DOHH2 (cell line): Measurements from ENCODE around the gene SYNE3.

ENCODE experiments used
- H3F3A ChIP-seq: fragments of 200-600 bp; sonication (generic), shearing (Covaris generic); 2 replicates; pipeline ENCODE4 v1.6.0; 2016; ENCODE audit warnings: antibody characterized with exemption, mild to moderate bottlenecking; ENCODE audit not compliant: control insufficient read depth, insufficient read depth
- H3K27ac ChIP-seq: fragments of 200-600 bp; sonication (generic); 2 replicates; pipeline ENCODE4 v1.5.1; 2014; ENCODE audit warnings: low read depth, mild to moderate bottlenecking, low read length, moderate library complexity
- H3K27me3 ChIP-seq: fragments of 200-600 bp; sonication (generic); 2 replicates; pipeline ENCODE4 v1.6.1; 2014; ENCODE audit warnings: mild to moderate bottlenecking, low read length, mixed read lengths; ENCODE audit not compliant: control insufficient read depth
- H3K36me3 ChIP-seq: fragments of 200-600 bp; sonication (generic); 2 replicates; pipeline ENCODE4 v1.6.1; 2014; ENCODE audit warnings: mild to moderate bottlenecking, low read length, moderate library complexity, mixed read lengths; ENCODE audit not compliant: control insufficient read depth
- H3K4me1 ChIP-seq: fragments of 200-600 bp; sonication (generic); 2 replicates; pipeline ENCODE4 v1.6.1; 2014; ENCODE audit warnings: mild to moderate bottlenecking, low read length, mixed read lengths; ENCODE audit not compliant: control insufficient read depth
- H3K4me2 ChIP-seq: fragments of 200-600 bp; sonication (generic); 2 replicates; pipeline ENCODE4 v1.6.0; 2014; ENCODE audit warnings: mild to moderate bottlenecking, low read length, moderate library complexity
- H3K4me3 ChIP-seq: fragments of 200-600 bp; sonication (generic); 2 replicates; pipeline ENCODE4 v1.5.1; 2014; ENCODE audit warnings: mild to moderate bottlenecking, low read length, mixed read lengths
- H3K79me2 ChIP-seq: fragments of 200-600 bp; sonication (generic); 2 replicates; pipeline ENCODE4 v1.6.1; 2014; ENCODE audit warnings: mild to moderate bottlenecking, low read length, mixed read lengths; ENCODE audit not compliant: control insufficient read depth
- H3K9me2 ChIP-seq: fragments of 200-600 bp; sonication (generic); replicated peaks from 2 replicates; pipeline ENCODE4 v1.6.1; 2014; ENCODE audit warnings: mild to moderate bottlenecking, low read length, mixed read lengths; ENCODE audit not compliant: control insufficient read depth
- H3K9me3 ChIP-seq: fragments of 200-600 bp; sonication (generic); 2 replicates; pipeline ENCODE4 v1.6.1; 2014; ENCODE audit warnings: antibody characterized with exemption, low read length, mixed read lengths; ENCODE audit not compliant: control insufficient read depth, insufficient read depth
- H4K20me1 ChIP-seq: fragments of 200-600 bp; sonication (generic); 2 replicates; pipeline ENCODE4 v1.6.0; 2014; ENCODE audit warnings: low read depth, mild to moderate bottlenecking, antibody characterized with exemption, low read length, moderate library complexity; ENCODE audit not compliant: control insufficient read depth, insufficient read depth
- EZH2phosphoT487 ChIP-seq: fragments of 200-600 bp; sonication (generic); IDR thresholded peaks from 2 replicates; pipeline ENCODE4 v1.6.1; 2017; ENCODE audit warnings: borderline replicate concordance, mild to moderate bottlenecking, antibody characterized with exemption, low read length, moderate library complexity, mixed read lengths
- TF ChIP-seq, protein P1 (sequence below): fragments of 200-600 bp; sonication (generic); IDR thresholded peaks from one replicate; pipeline ENCODE4 v1.5.1; 2014; ENCODE audit warnings: antibody characterized with exemption, mild to moderate bottlenecking, low read depth, low read length; ENCODE audit not compliant: poor library complexity, severe bottlenecking

Gene SYNE3

DNA sequence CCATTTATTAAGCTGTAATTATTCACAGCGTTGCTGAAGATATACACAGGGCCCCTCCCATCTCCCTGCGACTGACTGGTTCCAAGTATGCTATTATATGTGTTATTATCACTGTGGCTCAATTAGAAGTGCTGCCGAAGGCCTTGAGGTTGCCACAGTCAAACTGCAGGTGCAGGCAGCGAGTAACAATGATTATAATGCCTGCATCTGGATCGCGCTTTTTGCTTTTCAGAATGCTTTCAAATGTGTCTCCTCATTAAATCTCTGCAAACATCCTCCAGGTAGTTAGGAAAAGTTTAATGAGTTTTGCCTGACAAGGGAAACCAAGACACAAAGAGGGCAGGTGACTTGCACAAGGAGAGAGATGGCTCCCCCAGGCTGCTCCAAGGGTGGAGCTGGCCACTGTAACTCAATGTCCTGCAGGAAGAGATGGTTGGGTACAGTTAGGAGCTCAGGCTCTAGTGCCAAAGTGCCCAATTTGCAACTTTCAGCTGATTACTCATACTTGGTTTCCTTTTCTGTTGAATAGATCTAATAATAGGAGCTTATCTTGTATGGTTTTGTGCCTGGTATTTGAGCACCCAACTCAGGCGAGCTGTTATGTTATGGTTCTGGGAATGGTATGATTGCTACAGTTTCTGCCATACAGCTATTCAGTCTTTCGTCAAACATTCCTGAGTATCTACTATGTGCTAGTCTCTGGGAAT lies 1.7 kb upstream of the SYNE3 start:
- Histone ChIP-seq H3K36me3 (no peaks in the 10 kb centered on the region), H3K4me1 (peaks cover 39% of the 10 kb centered on the region), H3K4me2 (no peak overlapping the region), H3F3A (no peaks in the 10 kb centered on the region), H4K20me1 (no peaks in the 10 kb centered on the region), H3K79me2 (no peaks in the 10 kb centered on the region), H3K4me3 (no peak overlapping the region), H3K9me2 (no peaks in the 10 kb centered on the region), H3K27me3 (peaks cover 40% of the 10 kb centered on the region), H3K9me3 (no peaks in the 10 kb centered on the region), H3K27ac (no peak overlapping the region)
- no peak for TF ChIP-seq EZH2phosphoT487
- TF ChIP-seq, protein P1, sequence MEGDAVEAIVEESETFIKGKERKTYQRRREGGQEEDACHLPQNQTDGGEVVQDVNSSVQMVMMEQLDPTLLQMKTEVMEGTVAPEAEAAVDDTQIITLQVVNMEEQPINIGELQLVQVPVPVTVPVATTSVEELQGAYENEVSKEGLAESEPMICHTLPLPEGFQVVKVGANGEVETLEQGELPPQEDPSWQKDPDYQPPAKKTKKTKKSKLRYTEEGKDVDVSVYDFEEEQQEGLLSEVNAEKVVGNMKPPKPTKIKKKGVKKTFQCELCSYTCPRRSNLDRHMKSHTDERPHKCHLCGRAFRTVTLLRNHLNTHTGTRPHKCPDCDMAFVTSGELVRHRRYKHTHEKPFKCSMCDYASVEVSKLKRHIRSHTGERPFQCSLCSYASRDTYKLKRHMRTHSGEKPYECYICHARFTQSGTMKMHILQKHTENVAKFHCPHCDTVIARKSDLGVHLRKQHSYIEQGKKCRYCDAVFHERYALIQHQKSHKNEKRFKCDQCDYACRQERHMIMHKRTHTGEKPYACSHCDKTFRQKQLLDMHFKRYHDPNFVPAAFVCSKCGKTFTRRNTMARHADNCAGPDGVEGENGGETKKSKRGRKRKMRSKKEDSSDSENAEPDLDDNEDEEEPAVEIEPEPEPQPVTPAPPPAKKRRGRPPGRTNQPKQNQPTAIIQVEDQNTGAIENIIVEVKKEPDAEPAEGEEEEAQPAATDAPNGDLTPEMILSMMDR = no peak

DNA sequence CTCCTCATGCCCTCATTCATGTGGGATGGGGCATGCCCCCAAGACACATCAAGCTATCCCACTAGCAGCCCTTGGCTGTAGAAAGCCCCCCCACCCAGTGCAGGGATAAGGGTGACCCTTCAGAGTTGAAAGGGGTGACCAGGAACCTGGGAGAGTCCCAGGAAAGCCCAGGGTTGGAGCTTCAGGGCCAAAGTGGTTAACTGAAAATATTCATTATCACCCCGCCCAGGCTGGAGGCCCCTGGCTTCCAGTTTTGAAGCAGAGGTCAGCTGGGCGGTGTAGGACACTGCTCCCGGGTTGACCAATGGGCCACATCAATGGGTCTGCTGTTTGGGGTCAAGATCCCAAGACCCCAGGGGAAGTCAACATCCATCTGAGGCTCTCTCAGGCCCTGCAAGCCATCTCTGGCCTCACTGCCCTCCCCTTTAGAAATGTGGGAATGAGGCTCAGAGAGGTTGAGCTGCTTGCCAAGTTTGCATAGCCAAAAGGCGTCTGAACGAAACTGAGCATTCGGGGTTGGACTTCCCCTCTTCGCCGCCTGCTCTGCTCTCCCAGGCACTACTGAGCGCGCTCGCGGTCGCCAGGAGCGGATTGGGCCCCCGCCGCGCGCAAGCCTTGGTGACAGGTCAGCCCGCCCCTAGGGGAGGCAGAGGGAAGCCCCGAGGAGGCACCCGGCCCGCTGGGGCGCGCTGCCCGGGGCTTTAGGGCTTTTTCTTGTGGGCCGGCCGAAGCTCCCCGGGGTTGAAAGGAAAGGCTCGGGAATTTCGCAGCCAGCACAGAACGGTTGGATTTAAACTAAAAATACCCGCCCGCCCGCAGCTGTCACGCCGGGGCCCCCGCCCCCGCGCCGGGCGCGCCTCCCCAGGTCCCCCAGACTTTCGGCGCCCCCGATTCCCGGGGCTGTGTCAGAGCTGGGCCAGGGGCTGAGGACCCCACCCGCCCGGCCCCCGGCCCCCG lies 576 bp downstream of the SYNE3 start:
- no peaks in the 10 kb centered on the region for H3K9me2 ChIP-seq
- H3F3A ChIP-seq = no peaks in the 10 kb centered on the region
- H3K4me2 ChIP-seq = peak overlapping the region; percentile 70
- H3K79me2 ChIP-seq = no peaks in the 10 kb centered on the region
- H3K4me1 ChIP-seq = peaks cover 36% of the 10 kb centered on the region
- peaks cover 46% of the 10 kb centered on the region for H3K27me3 ChIP-seq
- H4K20me1 ChIP-seq = no peaks in the 10 kb centered on the region
- H3K9me3 ChIP-seq = no peaks in the 10 kb centered on the region
- peak overlapping the region; percentile 62 for H3K4me3 ChIP-seq
- no peak overlapping the region for H3K27ac ChIP-seq
- TF ChIP-seq, protein P1 = peak; percentile 47
- no peak for TF ChIP-seq EZH2phosphoT487
- H3K36me3 ChIP-seq = no peaks in the 10 kb centered on the region

DNA sequence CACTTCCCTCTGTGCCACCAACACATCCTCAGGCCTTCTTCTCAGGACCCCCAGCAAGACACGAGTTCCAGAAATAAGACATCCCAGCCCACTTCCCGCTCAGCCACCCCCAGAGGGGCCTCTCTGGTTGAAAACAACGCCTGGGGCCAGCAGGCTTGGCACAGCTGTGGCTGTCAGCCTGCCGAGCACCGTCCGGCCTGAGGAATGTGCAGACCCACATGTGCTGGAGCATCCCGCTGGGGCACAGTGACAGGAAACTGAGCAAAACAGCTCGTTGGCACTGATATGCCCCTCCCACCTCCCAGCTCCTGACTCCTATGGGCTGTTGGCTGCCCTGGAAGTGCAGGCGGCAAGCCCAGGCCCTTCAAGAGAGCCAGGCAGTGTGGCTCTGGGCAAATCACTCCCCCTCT lies 1.4 kb downstream of the SYNE3 start:
- Histone ChIP-seq H3K9me2 (no peaks in the 10 kb centered on the region), H3K36me3 (no peaks in the 10 kb centered on the region), H3F3A (no peaks in the 10 kb centered on the region), H3K79me2 (no peaks in the 10 kb centered on the region), H3K4me2 (peak overlapping the region; percentile 70), H3K9me3 (no peaks in the 10 kb centered on the region), H3K4me1 (peaks cover 33% of the 10 kb centered on the region), H3K27ac (no peak overlapping the region), H4K20me1 (no peaks in the 10 kb centered on the region), H3K27me3 (peaks cover 47% of the 10 kb centered on the region), H3K4me3 (peak overlapping the region; percentile 62; the same call in 1 of the 2 replicates)
- TF ChIP-seq, protein P1 = no peak
